ENCODE data around the gene BAHCC1. TPM values are rescaled to one million over a fixed set of nuclear protein-coding genes. Genes with fewer than 3 reads are reported as not detected.

BAHCC1 gene
- total and polyA plus RNA-seq, 9 of the 15 experiments (the other 6 are each of a cell fraction or from before 2014, with no cell fraction given): 0.14 to 26.9 (median 5.0) TPM

- no peak for TF ChIP-seq ZBTB5 (IDR thresholded peaks at IDR 0.05)
- no peak for TF ChIP-seq E2F6 (IDR thresholded peaks at IDR 0.05; ENCODE audit: borderline replicate concordance in 1 of 2, extremely low read depth in 1 of 2, insufficient read depth in 1 of 2, insufficient read length in 1 of 2, low read depth in 1 of 2, low read length in 1 of 2, poor library complexity in 1 of 2, severe bottlenecking in 1 of 2)
- TF ChIP-seq CHCHD3 (CRISPR knock-in tag; IDR thresholded peaks at IDR 0.05): no peak
- TF ChIP-seq MBD2 (IDR thresholded peaks at IDR 0.05; ENCODE audit: borderline replicate concordance, low read depth): peak; percentile 9; the same call in 1 of the 2 replicates
- peak; percentile 40 for TF ChIP-seq CCNT2 (IDR thresholded peaks at IDR 0.05; ENCODE audit: borderline replicate concordance, extremely low read depth, insufficient read length, low read depth, low read length)
- TF ChIP-seq, protein P1, sequence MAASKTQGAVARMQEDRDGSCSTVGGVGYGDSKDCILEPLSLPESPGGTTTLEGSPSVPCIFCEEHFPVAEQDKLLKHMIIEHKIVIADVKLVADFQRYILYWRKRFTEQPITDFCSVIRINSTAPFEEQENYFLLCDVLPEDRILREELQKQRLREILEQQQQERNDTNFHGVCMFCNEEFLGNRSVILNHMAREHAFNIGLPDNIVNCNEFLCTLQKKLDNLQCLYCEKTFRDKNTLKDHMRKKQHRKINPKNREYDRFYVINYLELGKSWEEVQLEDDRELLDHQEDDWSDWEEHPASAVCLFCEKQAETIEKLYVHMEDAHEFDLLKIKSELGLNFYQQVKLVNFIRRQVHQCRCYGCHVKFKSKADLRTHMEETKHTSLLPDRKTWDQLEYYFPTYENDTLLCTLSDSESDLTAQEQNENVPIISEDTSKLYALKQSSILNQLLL (CRISPR knock-in tag; IDR thresholded peaks at IDR 0.05; ENCODE audit: borderline replicate concordance): no peak
- no peak for TF ChIP-seq ATF3 (IDR thresholded peaks at IDR 0.05)
- no peak for TF ChIP-seq ATF3 (CRISPR knock-in tag; conservative IDR thresholded peaks at IDR 0.05)
- TF ChIP-seq, protein P2, sequence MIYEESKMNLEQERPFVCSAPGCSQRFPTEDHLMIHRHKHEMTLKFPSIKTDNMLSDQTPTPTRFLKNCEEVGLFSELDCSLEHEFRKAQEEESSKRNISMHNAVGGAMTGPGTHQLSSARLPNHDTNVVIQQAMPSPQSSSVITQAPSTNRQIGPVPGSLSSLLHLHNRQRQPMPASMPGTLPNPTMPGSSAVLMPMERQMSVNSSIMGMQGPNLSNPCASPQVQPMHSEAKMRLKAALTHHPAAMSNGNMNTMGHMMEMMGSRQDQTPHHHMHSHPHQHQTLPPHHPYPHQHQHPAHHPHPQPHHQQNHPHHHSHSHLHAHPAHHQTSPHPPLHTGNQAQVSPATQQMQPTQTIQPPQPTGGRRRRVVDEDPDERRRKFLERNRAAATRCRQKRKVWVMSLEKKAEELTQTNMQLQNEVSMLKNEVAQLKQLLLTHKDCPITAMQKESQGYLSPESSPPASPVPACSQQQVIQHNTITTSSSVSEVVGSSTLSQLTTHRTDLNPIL (CRISPR knock-in tag; IDR thresholded peaks at IDR 0.05): 0 out of 2 replicates have a peak, but pooled peaks have one; percentile 49
- TF ChIP-seq ILK (tag; IDR thresholded peaks at IDR 0.05; ENCODE audit: borderline replicate concordance, low read depth): no peak
- peak; percentile 68 for TF ChIP-seq RBFOX2 (IDR thresholded peaks at IDR 0.05; ENCODE audit: low read depth, low read length)
- TF ChIP-seq TGIF2 (CRISPR knock-in tag; IDR thresholded peaks at IDR 0.05): peak; percentile 69; the same call in 1 of the 2 replicates
- TF ChIP-seq MTA2 (IDR thresholded peaks at IDR 0.05; ENCODE audit: low read depth): no peak
- no peak for TF ChIP-seq NUFIP1 (IDR thresholded peaks at IDR 0.05; ENCODE audit: partially characterized antibody)
- no peak for TF ChIP-seq MEIS2 (IDR thresholded peaks at IDR 0.05; ENCODE audit: partially characterized antibody)
- TF ChIP-seq SP1 (CRISPR knock-in tag; IDR thresholded peaks at IDR 0.05): peak; percentile 15; the same call in 1 of the 2 replicates
- TF ChIP-seq ZNF431 (CRISPR knock-in tag; IDR thresholded peaks at IDR 0.05): 0 out of 2 replicates have a peak, but pooled peaks have one; percentile 42
- peak; percentile 84; the same call in 1 of the 2 replicates for TF ChIP-seq ZC3H4 (CRISPR knock-in tag; IDR thresholded peaks at IDR 0.05; ENCODE audit: borderline replicate concordance)
- TF ChIP-seq POLR2B (IDR thresholded peaks at IDR 0.05; ENCODE audit: low read depth, partially characterized antibody): peak; percentile 35
- TF ChIP-seq CBX2 (IDR thresholded peaks at IDR 0.05; ENCODE audit: insufficient read depth, low read length, poor library complexity, severe bottlenecking): no peak
- TF ChIP-seq POLR2G (IDR thresholded peaks at IDR 0.05; ENCODE audit: low read depth, low read length): peak; percentile 46; the same call in 1 of the 2 replicates
These were observed 113.5 kb downstream of the BAHCC1 start (continued) for GRCh38 chr17:81508639-81509206.
